Fibroblast of mammary gland (primary cell): Measurements from ENCODE around the gene METTL21C.

Source experiments
- DNase-seq: peaks from one replicate; pipeline ENCODE4 v3.0.0-alpha.2; 2010; ENCODE audit warnings: low read depth
- H3K4me3 ChIP-seq: 2 replicates; pipeline ENCODE4 v1.5.1; 2011; ENCODE audit warnings: low read depth, mild to moderate bottlenecking, low read length, moderate library complexity; ENCODE audit not compliant: control insufficient read depth
- CTCF ChIP-seq: conservative IDR thresholded peaks from 2 replicates; pipeline ENCODE4 v1.5.1; 2011; ENCODE audit warnings: low read depth, low read length, inconsistent platforms; ENCODE audit not compliant: control insufficient read depth, insufficient read depth

Gene METTL21C

GRCh38 chr13:102707467-102707866 is 12.6 kb upstream of the METTL21C start:
- no peak for TF ChIP-seq CTCF
- peak; percentile 91 for DNase-seq
- H3K4me3 ChIP-seq, result no peak overlapping the region

DNA sequence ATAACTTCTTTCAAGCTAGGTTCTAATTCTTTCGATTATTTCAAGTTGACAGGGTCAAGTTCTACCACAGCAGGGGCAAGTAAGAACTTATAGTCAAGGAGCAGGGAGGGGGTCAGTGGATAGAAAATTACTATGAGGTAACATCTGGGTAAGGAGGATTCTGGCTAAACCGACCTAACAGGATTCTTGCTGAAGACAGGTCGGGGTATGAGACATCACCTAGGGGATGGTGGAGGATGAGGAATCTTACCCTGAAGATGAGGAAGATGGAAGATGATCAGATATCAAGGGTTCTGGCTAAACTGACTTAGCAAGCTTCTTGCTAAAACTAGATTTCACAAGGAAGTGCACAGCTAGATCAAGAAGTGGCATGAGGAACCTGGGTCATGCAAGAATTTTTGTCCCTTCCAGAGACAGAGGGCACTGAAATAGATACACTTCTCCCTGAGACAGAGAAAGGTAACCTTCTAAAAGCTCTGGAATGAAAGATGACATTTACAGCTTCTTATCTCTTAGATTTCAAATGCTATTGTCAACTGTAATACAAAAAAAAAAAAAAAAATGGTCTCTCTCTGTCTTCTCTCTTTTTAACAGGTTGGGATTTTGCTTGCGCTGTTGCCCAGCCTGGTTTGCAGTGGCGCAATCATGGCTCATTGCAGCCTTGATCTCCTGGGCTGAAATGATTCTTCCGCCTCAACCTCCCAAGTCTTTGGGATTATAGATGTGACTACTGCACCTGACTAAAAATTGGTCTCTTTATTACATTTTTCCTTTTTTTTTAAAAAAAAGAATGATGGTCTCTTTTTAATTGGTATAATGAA is 9.6 kb upstream of the METTL21C start:
- no peak overlapping the region for H3K4me3 ChIP-seq
- no peak for DNase-seq
- no peak for TF ChIP-seq CTCF

GRCh38 chr13:102703726-102704035 is 8.8 kb upstream of the METTL21C start:
- DNase-seq, result no peak
- H3K4me3 ChIP-seq, result no peak overlapping the region
- TF ChIP-seq CTCF, result no peak

DNA sequence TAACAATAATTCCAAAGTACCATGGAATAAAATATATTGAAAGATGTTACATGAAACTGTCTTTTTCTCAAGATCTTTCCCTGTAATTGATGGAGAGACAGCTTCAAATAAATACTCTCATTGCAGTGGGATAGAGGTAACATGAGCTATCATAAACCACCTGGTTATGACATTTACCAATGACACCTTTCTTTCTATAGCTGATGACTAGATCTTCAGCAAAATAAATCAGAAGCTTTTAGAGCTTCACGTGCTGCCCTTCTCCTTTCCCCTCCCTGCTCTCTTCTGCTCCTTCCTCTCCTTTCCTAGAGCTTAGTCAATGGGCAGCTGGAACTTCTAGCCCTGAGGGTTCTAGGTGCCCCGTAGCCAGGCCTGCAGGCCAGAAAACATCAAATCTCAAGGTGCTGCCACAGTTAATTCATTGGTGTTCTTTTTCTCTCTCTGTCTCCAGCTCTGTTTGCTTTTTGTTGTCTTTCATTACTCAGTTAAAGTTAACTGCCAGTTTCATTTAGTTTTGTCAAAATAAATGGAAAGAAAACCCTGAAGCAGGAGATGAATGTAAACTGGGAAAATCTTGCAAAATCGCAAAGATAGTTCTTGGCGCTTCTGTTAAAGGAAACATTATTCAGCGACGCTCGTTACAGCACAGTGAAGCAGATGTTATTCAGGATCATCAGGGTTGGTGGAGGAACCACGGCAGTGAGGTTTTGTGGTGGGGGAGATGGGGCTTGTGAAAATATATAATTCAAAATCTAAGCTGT is 8.3 kb upstream of the METTL21C start:
- no peak for TF ChIP-seq CTCF
- no peak overlapping the region for H3K4me3 ChIP-seq
- DNase-seq, result no peak

DNA sequence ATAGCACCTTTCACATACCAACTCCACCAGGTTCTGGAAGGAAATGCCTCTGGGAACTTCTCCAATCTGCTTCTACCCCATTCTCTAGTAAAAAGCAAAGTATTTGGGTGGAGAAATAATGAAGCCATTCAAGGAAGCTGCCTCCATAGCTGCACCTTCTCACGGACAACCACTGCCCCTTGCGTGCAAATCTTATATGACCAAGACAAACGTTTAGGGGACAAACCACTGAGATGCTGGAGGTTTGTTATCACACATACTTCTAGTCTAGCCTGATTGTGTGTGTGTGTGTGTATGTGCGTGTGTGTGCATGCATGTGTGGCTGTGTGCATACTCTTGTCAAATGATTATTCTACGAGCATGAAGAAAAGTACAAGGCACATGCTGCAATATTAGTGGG is 6.5 kb upstream of the METTL21C start:
- H3K4me3 ChIP-seq, result no peak overlapping the region
- no peak for TF ChIP-seq CTCF
- DNase-seq, result no peak

DNA sequence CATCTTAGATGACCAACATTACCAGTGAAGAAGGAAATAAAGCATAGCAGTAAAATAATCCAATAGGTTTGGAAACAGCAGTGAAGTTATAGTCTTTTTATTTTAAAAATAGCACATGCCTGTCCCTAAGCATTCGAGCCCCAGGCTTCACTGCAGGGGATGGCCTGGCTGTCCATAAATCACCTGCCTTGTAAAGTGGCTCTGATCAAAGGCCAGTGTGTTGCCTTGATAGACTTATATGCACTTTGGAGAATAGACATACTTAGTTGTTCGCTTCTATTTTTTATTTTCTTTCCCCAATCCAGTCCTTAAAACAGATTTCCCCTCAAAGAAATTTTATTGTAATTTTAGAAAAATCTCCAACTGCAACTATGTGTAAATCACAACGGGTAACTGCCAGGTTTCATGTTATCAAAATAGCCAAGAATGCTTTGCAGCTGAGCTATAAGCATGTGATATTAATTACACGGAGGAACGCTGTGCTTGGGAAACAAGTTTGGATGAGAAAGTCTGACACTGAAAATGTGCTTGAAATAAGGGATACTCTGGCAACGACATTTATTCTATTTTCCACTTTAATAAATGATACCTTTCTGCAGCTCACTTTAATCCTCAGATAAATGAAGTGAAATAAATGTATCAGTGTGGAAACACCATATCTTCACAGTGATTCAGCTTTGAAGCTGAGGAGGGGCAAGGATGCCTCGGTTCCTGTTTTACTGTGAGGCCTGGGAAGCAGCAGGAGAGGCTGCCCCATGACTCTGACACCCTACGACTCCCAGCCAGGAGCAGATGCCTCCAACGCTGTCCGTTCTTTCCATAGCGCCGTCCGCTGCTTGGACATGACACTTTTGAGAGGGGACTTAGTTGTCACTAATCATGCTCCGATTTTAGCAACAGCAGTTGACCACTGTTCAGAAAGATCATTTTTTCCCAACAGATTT is 5.5 kb upstream of the METTL21C start:
- H3K4me3 ChIP-seq, result no peak overlapping the region
- TF ChIP-seq CTCF, result no peak
- DNase-seq, result peak; percentile 67
